MCF 10A (cell line): ENCODE data around the gene PDE1A. TPM values are rescaled to one million over a fixed set of nuclear protein-coding genes. Genes with fewer than 3 reads are reported as not detected.
A peak's percentile ranks its signal among the peaks of the same experiment; 100 is the strongest.

ENCODE experiments used
- BruUV-seq: library from RNA; stranded (reverse); fragments of 400-500 nt; replicated peaks from 2 replicates; lab custom pipeline; 2021; lab: Mats Ljungman, UMichigan
- CTCF ChIA-PET: fragments of 300-600 bp; sonication (Branson Sonifier 250); formaldehyde crosslinking; extraction: SDS; loops from one replicate; lab custom pipeline; 2021; ENCODE audit warnings: antibody characterized with exemption, inconsistent platforms; lab: Yijun Ruan, JAX
- POLR2A ChIA-PET: fragments of 300-600, 350-650 bp; sonication (Branson Sonifier 250); formaldehyde crosslinking; extraction: SDS; loops from one replicate; lab custom pipeline; 2020; ENCODE audit warnings: antibody characterized with exemption, inconsistent platforms; lab: Yijun Ruan, JAX
- DNase-seq: peaks from one replicate; pipeline ENCODE4 v3.0.0-alpha.2; 2018; ENCODE audit not compliant: unreplicated experiment
- H3K27ac Mint-ChIP-seq: one replicate; pipeline ENCODE4 v1.8.0; 2022; ENCODE audit warnings: mild to moderate bottlenecking, low read depth, mixed read lengths; ENCODE audit not compliant: unreplicated experiment
- H3K27me3 Mint-ChIP-seq: one replicate; pipeline ENCODE4 v1.8.0; 2022; ENCODE audit warnings: mixed read lengths; ENCODE audit not compliant: insufficient read depth, unreplicated experiment
- H3K36me3 Mint-ChIP-seq: one replicate; pipeline ENCODE4 v1.8.0; 2022; ENCODE audit warnings: mild to moderate bottlenecking, moderate library complexity, mixed read lengths; ENCODE audit not compliant: insufficient read depth, unreplicated experiment
- H3K4me1 Mint-ChIP-seq: one replicate; pipeline ENCODE4 v1.8.0; 2022; ENCODE audit warnings: mixed read lengths; ENCODE audit not compliant: insufficient read depth, unreplicated experiment
- H3K4me3 Mint-ChIP-seq: one replicate; pipeline ENCODE4 v1.8.0; 2022; ENCODE audit warnings: mild to moderate bottlenecking, moderate library complexity, mixed read lengths; ENCODE audit not compliant: unreplicated experiment
- H3K9me3 Mint-ChIP-seq: one replicate; pipeline ENCODE4 v1.8.0; 2022; ENCODE audit warnings: mixed read lengths; ENCODE audit not compliant: unreplicated experiment
- intact Hi-C: fragments of 100-400 bp; cut with micrococcal nuclease; formaldehyde crosslinking; loops from 2 replicates; pipeline ENCODE4 v1.14.1; 2022
- total RNA-seq: library from RNA; stranded (reverse); gene quantifications from 2 replicates; pipeline ENCODE4 v1.2.3, GENCODE V29; 2022
- TF ChIP-seq, protein P1 (sequence below): fragments of 200-600 bp; IDR thresholded peaks from one replicate; pipeline ENCODE4 v1.8.0; 2022; ENCODE audit warnings: antibody characterized with exemption, mild to moderate bottlenecking; ENCODE audit not compliant: unreplicated experiment

The PDE1A gene
- total RNA-seq, 1 experiment from 2014 or later = 0.30 TPM

DNA sequence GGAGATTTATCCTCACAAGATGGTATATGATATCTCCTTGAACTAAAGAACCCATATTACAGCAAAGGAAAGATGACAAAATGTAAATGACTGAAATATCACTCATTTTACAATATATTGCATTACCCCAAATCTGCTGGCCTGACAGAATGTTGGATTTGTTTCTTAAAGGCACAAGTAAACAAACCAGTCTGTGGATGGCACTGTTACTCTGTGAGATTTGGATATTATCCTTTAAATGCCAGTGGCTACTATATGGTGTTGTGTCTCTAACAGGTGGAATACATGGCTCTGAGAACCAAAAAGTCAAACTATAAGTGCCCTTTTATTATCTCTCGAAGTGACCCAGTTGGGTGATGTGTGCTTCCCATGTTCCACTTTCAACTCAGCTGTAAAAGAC lies 125.7 kb downstream of the PDE1A start:
- peak; percentile 62 for DNase-seq
- H3K36me3 Mint-ChIP-seq = no peaks in the 10 kb centered on the region
- intact Hi-C loops = loop anchor here (1.0 kb wide), 1 partner anchor 348 kb away; no protein-coding TSS in a partner anchor
- H3K4me1 Mint-ChIP-seq = peaks cover 31% of the 10 kb centered on the region
- H3K9me3 Mint-ChIP-seq = no peaks in the 10 kb centered on the region
- no TSS peak for BruUV-seq
- TF ChIP-seq, protein P1, sequence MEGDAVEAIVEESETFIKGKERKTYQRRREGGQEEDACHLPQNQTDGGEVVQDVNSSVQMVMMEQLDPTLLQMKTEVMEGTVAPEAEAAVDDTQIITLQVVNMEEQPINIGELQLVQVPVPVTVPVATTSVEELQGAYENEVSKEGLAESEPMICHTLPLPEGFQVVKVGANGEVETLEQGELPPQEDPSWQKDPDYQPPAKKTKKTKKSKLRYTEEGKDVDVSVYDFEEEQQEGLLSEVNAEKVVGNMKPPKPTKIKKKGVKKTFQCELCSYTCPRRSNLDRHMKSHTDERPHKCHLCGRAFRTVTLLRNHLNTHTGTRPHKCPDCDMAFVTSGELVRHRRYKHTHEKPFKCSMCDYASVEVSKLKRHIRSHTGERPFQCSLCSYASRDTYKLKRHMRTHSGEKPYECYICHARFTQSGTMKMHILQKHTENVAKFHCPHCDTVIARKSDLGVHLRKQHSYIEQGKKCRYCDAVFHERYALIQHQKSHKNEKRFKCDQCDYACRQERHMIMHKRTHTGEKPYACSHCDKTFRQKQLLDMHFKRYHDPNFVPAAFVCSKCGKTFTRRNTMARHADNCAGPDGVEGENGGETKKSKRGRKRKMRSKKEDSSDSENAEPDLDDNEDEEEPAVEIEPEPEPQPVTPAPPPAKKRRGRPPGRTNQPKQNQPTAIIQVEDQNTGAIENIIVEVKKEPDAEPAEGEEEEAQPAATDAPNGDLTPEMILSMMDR = peak; percentile 16
- no peaks in the 10 kb centered on the region for H3K27me3 Mint-ChIP-seq
- peak overlapping the region; percentile 18 for H3K27ac Mint-ChIP-seq
- ChIA-PET POLR2A (interaction anchor here (1.2 kb wide), 1 partner anchor 114 kb away, joined by 3 read pairs; no protein-coding TSS in a partner anchor), CTCF (interaction anchor here (0.8 to 1.9 kb wide), 5 partner anchors 14 to 351 kb away, joined by 3 to 9 read pairs (median 3); no protein-coding TSS in a partner anchor)
- no peak overlapping the region for H3K4me3 Mint-ChIP-seq

DNA sequence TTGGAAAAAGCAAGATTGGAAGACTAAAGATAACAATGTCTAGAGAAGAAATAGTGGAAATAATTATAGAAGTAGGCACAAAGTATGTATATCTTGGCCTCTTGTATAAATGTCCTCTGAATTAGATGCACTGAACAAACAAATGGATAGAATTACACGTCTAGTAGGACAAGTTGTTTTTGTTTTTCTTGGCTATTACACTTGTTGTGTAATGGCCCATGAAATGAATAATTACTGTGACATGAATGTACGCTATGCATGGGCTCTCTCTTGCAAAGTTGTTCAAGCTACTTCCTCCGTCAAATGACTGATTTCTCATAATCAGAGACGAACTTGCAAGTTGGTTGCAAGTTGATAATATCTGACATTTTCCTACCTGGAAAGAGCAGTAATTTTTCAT lies 126.2 kb downstream of the PDE1A start:
- Mint-ChIP-seq H3K4me3 (no peak overlapping the region), H3K4me1 (peaks cover 31% of the 10 kb centered on the region), H3K27ac (peak overlapping the region; percentile 18), H3K27me3 (no peaks in the 10 kb centered on the region), H3K9me3 (no peaks in the 10 kb centered on the region), H3K36me3 (no peaks in the 10 kb centered on the region)
- ChIA-PET POLR2A (interaction anchor here (0.6 to 1.2 kb wide), 2 partner anchors 113 to 1829 kb away, joined by 3 read pairs; no protein-coding TSS in a partner anchor), CTCF (interaction anchor here (0.5 to 1.9 kb wide), 8 partner anchors 13 to 397 kb away, joined by 3 to 13 read pairs (median 4); no protein-coding TSS in a partner anchor)
- intact Hi-C loops = loop anchor here (1.0 kb wide), 1 partner anchor 349 kb away; no protein-coding TSS in a partner anchor
- peak; percentile 79 for DNase-seq
- BruUV-seq = no TSS peak
- TF ChIP-seq, protein P1 = no peak

DNA sequence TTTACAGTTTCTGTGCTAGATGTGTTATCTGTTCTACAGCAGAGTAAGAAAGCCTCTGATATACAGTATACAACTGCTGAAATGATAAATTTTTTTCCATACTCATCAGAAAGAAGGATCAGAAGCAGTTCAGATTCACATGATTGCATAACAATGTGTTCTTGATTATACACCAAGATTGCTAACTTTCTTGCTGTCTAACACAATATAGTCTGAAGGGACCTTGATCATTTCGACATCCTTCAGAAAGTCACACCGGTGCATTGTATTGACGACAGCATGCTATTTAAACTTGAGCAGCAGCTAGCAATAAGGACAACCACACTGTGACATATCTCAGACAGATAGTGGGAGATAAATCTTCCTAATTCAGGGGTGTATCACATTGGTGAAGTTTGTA lies 127.2 kb downstream of the PDE1A start:
- CTCF ChIA-PET = interaction anchor here (0.6 to 1.9 kb wide), 4 partner anchors 114 to 358 kb away, joined by 3 to 13 read pairs (median 8); no protein-coding TSS in a partner anchor
- H3K27ac Mint-ChIP-seq = no peak overlapping the region
- intact Hi-C loops = no loop called here
- TF ChIP-seq, protein P1 = no peak
- no peaks in the 10 kb centered on the region for H3K27me3 Mint-ChIP-seq
- POLR2A ChIA-PET = no interaction called here
- no peaks in the 10 kb centered on the region for H3K36me3 Mint-ChIP-seq
- H3K4me1 Mint-ChIP-seq = peaks cover 31% of the 10 kb centered on the region
- BruUV-seq = no TSS peak
- H3K9me3 Mint-ChIP-seq = no peaks in the 10 kb centered on the region
- H3K4me3 Mint-ChIP-seq = no peak overlapping the region
- peak; percentile 16 for DNase-seq

DNA sequence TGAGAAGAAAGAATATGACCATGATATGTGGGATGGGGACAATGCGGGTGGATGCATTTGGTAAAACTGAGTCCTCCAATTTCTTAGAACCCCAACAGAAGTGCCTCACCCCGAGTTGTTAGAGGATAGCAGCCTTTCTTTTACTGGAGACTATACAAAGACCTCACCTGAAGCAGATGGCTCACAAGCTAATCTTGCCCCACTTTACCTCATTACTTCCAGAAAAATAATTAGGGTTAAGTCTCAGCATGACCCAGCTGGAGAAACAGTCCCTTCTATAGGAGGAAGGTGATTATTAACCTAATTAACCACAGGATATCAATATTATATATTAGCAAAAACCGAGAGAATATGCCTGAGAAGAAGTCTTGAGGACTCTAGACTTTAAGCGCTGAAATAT lies 128.4 kb downstream of the PDE1A start:
- BruUV-seq = no TSS peak
- ChIA-PET POLR2A (interaction anchor here (0.6 kb wide), 1 partner anchor 72 kb away, joined by 3 read pairs; no protein-coding TSS in a partner anchor), CTCF (interaction anchor here (0.5 to 1.3 kb wide), 2 partner anchors 58 to 79 kb away, joined by 3 to 7 read pairs; no protein-coding TSS in a partner anchor)
- intact Hi-C loops = no loop called here
- no peak overlapping the region for H3K27ac Mint-ChIP-seq
- no peaks in the 10 kb centered on the region for H3K9me3 Mint-ChIP-seq
- peaks cover 31% of the 10 kb centered on the region for H3K4me1 Mint-ChIP-seq
- no peak overlapping the region for H3K4me3 Mint-ChIP-seq
- no peaks in the 10 kb centered on the region for H3K36me3 Mint-ChIP-seq
- TF ChIP-seq, protein P1 = no peak
- H3K27me3 Mint-ChIP-seq = no peaks in the 10 kb centered on the region
- no peak for DNase-seq
